Cardiac fibroblast (primary cell): ENCODE results near the gene STX1A.
"Not testable (repeated sequence)": the region's sequence is repeated elsewhere in the genome, so short reads cannot be mapped to it uniquely, and the experiment has no call there.

Experiments used
- DNase-seq, 2 donors: peaks; one replicate each; pipeline versions ENCODE4 v3.0.0 to v3.0.0-alpha.2; 2010; ENCODE audit warnings: low read depth in 2 of 2
- H3K4me3 ChIP-seq, 2 donors: replicated peaks in 1 of 2; 1 replicate in 1 of 2; 2 replicates in 1 of 2; pipeline ENCODE4 v1.5.1; 2011; ENCODE audit warnings: low read depth in 2 of 2, low read length in 2 of 2, mild to moderate bottlenecking in 2 of 2, moderate library complexity in 1 of 2
- TF ChIP-seq, protein P1 (sequence below): IDR thresholded peaks from one replicate; pipeline ENCODE4 v1.5.1; 2011; ENCODE audit warnings: low read depth, mild to moderate bottlenecking, low read length, inconsistent platforms

Gene STX1A

DNA sequence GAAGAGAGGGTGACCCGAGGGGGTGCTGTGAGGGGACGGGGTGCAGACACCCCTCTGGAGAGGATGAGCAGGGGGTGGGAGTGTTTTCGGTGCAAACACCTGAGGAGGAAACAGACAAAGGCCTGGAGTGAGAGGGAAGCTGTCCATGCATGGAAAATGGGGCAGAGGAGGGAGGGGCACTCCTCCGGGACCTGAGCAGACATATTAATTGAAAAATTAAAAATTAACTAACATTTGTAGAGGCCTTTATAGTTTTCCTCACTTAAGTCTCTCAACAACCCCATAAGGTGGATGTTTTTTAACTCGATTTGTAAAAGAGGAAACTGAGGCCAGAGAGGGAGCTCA, 50.6 kb downstream of the STX1A start:
- peak overlapping the region; percentile 63 to 75 for H3K4me3 ChIP-seq
- TF ChIP-seq, protein P1, sequence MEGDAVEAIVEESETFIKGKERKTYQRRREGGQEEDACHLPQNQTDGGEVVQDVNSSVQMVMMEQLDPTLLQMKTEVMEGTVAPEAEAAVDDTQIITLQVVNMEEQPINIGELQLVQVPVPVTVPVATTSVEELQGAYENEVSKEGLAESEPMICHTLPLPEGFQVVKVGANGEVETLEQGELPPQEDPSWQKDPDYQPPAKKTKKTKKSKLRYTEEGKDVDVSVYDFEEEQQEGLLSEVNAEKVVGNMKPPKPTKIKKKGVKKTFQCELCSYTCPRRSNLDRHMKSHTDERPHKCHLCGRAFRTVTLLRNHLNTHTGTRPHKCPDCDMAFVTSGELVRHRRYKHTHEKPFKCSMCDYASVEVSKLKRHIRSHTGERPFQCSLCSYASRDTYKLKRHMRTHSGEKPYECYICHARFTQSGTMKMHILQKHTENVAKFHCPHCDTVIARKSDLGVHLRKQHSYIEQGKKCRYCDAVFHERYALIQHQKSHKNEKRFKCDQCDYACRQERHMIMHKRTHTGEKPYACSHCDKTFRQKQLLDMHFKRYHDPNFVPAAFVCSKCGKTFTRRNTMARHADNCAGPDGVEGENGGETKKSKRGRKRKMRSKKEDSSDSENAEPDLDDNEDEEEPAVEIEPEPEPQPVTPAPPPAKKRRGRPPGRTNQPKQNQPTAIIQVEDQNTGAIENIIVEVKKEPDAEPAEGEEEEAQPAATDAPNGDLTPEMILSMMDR: no peak
- DNase-seq: no peak

DNA sequence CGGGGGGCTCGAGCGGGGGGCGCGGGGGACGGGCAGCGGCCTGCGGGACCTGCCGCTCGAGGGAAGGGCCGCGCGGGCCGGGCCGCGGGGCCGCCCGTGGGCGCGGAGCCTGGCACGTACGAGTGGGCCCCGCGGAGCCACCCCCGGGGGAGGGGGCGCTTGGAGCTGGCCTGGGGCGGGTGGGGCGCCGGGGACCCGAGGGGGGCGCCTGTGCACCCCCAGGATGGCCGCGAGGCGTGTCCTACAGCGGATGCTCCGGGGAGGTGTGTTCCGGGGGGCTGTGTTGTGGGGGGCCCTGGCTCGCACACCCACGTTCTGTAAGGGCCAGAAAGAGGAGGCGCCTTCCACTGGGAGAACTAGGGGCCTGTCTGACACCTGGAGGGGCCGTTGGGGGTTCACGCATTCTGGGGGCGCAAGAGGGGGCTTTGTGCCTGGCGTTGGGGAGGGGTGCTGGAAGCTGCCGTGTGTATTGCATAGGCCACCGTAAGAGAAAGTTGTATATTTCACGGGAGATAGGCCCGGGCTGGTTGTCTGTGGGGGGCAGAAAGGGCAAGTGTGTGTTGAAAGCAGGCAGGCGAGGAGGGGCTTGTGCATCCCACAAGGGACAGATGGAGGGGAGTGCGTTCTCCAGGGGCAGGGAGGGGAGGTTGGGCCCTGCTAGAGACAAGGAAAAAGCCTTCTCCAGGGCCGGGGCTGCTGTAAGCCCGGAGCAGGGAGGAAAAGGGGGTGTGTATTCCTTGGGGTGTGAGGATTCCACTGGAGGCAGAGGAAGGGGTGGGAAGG, 51.2 kb downstream of the STX1A start:
- no peak for DNase-seq
- TF ChIP-seq, protein P1: no peak
- peak overlapping the region; percentile 63 to 75 for H3K4me3 ChIP-seq

DNA sequence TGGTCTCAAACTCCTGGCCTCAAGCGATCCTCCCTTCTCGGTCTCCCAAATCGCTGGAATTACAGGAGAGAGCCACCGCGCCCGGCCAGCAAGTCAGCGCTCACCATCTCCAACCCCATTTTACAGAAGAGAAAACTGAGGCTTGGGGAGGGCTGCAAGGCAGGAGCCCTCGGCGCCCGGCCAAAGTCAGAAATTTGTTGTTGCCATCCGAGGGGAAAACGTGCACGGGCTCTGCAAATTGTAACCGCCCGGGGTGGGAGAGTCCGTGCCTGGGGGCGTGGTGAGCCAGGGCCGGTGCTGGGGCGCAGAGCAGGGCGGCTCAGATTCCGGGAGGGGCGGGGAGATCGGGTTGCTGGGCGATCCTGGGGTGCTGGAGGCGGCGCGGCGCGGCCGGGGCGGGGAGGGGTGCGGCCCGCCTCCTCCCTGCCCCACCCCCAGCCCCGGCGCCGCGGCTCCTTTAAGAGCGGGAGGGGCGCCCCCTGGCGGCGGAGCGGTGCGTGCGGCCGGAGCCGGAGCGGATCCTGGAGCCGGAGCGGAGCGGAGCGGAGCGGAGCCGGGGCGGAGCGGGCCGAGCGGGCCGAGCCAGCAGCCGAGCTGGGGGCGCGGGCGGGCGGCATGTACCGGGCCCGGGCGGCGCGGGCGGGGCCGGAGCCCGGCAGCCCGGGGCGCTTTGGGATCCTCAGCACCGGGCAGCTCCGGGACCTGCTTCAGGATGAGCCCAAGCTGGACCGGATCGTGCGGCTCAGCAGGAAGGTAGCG, 51.9 kb downstream of the STX1A start, which contains the start of gene VPS37D:
Gene VPS37D, plus strand, starts transcription at position 488 of the 759 bp plus-strand sequence. Its CDS starts 128 bp downstream, at position 616.
- TF ChIP-seq, protein P1: peak; percentile 42
- peak; percentile 84 to 92 for DNase-seq
- H3K4me3 ChIP-seq: peak within 1 kb of the TSS; percentile 63 to 75

DNA sequence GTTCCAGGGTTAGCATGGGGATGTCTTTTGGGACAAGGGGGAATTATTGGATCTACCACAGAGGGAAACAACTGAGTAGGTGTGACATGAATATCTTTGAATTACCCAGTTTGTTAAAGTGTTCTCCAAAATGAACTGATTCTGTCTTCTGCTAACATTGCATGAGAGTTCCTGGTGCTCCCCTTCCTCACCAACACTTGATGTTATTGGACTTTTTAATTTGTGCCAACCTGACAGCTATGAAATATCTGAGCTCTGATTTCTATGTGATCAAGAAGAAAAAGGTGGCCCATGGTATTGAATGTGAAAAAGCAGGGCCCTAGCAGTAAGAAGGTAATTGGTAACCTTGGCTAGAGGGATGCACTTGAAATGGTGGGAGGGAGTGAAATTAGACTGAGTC, 56.4 kb downstream of the STX1A start:
- no peak for DNase-seq
- TF ChIP-seq, protein P1: no peak
- no peak overlapping the region for H3K4me3 ChIP-seq

DNA sequence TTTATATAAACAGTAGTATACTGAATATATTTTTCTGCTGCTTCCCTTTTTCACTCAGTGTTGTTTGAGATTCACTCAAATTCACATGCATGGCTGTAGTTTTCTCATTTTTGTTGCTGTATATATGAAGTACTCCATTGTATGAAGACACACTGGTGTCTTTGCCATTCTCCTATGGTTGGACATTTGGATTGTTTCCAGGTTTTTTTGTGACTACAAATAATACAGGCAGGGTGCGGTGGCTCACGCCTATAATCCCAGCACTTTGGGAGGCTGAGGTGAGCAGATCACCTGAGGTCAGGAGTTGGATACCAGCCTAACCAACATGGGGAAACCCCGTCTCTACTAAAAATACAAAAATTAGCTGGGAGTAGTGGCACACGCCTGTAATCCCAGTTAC, 58.9 kb downstream of the STX1A start:
- DNase-seq, H3K4me3 ChIP-seq: not testable (repeated sequence)

DNA sequence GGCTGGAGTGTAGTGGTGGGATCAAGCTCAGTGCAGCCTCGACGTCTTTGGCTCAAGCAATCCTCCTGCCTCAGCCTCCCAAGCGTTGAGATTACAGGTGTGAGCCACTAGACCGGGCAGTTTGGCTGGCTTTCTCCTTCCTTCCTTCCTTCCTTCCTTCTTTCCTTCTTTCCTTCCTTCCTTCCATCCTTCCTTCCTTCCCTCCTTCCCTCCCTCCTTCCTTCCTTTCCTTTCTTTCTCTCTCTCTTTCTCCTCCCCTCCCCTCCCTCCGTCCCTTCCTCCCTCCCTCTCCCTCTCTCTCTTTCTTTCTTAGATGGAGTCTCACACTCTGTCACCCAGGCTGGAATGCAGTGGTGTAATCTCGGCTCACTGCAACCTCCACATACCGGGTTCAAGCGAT, 59.5 kb downstream of the STX1A start:
- TF ChIP-seq, protein P1: no peak
- no peak overlapping the region for H3K4me3 ChIP-seq
- no peak for DNase-seq

DNA sequence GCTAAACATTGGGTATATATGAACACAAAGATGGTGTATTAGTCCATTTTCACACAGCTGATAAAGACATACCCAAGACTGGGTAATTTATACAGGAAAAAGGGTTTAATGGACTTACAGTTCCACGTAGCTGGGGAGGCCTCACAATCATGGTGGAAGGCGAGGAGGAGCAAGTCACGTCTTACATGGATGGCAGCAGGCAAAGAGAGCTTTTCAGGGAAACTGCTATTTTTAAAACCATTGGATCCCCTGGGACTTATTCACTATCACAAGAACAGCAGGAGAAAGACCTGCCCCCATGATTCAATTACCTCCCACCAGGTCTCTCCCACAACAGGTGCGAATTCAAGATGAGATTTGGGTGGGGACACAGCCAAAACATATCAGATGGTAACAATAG, 64.2 kb downstream of the STX1A start:
- DNase-seq: not testable (repeated sequence)

More for the DNA sequence above, 64.2 kb downstream of the STX1A start:
- H3K4me3 ChIP-seq: not testable (repeated sequence)
